Measurements from ENCODE around the gene CDK14.

DNA sequence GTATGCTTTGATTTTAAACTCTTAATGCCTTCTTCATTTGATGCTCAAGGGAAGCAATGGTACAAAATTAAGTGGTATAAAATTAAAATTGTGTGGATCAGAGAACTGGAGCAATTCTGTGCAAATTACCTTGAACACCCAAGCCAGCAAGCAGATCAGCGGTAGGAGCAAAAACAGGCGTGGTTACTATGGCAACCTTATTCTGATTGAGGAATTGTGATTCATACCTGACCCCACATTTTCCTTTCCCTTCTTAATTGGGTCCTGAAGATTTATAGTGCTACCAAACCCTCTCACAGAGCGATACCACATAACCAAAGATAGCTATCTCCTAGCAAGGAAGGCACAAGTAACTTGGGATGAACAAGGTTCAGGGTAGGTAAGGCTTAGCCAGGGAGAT is 595.6 kb downstream of the CDK14 start:
- TF ChIP-seq, protein P1, sequence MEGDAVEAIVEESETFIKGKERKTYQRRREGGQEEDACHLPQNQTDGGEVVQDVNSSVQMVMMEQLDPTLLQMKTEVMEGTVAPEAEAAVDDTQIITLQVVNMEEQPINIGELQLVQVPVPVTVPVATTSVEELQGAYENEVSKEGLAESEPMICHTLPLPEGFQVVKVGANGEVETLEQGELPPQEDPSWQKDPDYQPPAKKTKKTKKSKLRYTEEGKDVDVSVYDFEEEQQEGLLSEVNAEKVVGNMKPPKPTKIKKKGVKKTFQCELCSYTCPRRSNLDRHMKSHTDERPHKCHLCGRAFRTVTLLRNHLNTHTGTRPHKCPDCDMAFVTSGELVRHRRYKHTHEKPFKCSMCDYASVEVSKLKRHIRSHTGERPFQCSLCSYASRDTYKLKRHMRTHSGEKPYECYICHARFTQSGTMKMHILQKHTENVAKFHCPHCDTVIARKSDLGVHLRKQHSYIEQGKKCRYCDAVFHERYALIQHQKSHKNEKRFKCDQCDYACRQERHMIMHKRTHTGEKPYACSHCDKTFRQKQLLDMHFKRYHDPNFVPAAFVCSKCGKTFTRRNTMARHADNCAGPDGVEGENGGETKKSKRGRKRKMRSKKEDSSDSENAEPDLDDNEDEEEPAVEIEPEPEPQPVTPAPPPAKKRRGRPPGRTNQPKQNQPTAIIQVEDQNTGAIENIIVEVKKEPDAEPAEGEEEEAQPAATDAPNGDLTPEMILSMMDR (IDR thresholded peaks at IDR 0.05; ENCODE audit: low read depth, low read length) = no peak
- no peak for TF ChIP-seq EZH2phosphoT487 (IDR thresholded peaks at IDR 0.05; ENCODE audit: low read depth)

All from OCI-LY3 (cell line).